A673 (cell line): ENCODE data around the gene SHROOM2.

Experiments used
- CTCF ChIP-seq: fragments of 300-800, 200-600 bp; sonication (generic); conservative IDR thresholded peaks from 2 replicates; pipeline ENCODE4 v1.5.1; 2017; ENCODE audit warnings: low read depth, mild to moderate bottlenecking, antibody characterized with exemption, low read length, moderate library complexity, mixed read lengths
- EZH2 ChIP-seq: fragments of 200-600 bp; sonication (generic); IDR thresholded peaks from 2 replicates; pipeline ENCODE4 v1.6.1; 2017; ENCODE audit warnings: borderline replicate concordance, low read depth, mild to moderate bottlenecking, mixed read lengths, antibody characterized with exemption, low read length; ENCODE audit not compliant: poor library complexity, severe bottlenecking

GRCh38 chrX:9876201-9876600 is 90.0 kb downstream of the SHROOM2 start:
- TF ChIP-seq CTCF (no peak), EZH2 (no peak)
